Pons (tissue), 1 donor: ENCODE results near the gene HTRA2.
"Not testable (repeated sequence)": the region's sequence is repeated elsewhere in the genome, so short reads cannot be mapped to it uniquely, and the experiment has no call there.

Experiments
- DNase-seq: peaks from one replicate; pipeline ENCODE4 v3.0.0-alpha.2; 2016; ENCODE audit warnings: low spot score

The HTRA2 gene

GRCh38 chr2:74529357-74530238 is at the start of gene HTRA2, which contains the start of gene AUP1:
TSS of gene HTRA2 (plus strand) at chr2:74529933. CDS start at chr2:74530007, 74 bp downstream.
TSS of gene AUP1 (minus strand) at chr2:74529706. CDS start at chr2:74529629, 77 bp downstream.
- DNase-seq = peak; percentile 98

- no peak for DNase-seq
Observed at GRCh38 chr2:74481431-74481830, 48.3 kb upstream of the HTRA2 start.

GRCh38 chr2:74481961-74482800 is 47.6 kb upstream of the HTRA2 start:
- no peak for DNase-seq

- peak; percentile 98 for DNase-seq
Observed at GRCh38 chr2:74482801-74483674, 46.7 kb upstream of the HTRA2 start, which contains the start of the genes CCDC142 and TTC31. TSS of gene CCDC142 (minus strand) at chr2:74482998. CDS start at chr2:74482837, 161 bp downstream. TSS of gene TTC31 (plus strand) at chr2:74483081. CDS start at chr2:74483096, 15 bp downstream.

- not testable (repeated sequence) for DNase-seq
Observed at GRCh38 chr2:74483675-74484164, 46.0 kb upstream of the HTRA2 start.

GRCh38 chr2:74486141-74486540 is 43.6 kb upstream of the HTRA2 start:
- no peak for DNase-seq

GRCh38 chr2:74488643-74489481 is 40.9 kb upstream of the HTRA2 start:
- DNase-seq = no peak

- no peak for DNase-seq
Observed at GRCh38 chr2:74489906-74490305, 39.8 kb upstream of the HTRA2 start.

- no peak for DNase-seq
Observed at GRCh38 chr2:74491648-74492544, 37.8 kb upstream of the HTRA2 start.

GRCh38 chr2:74493546-74493945 is 36.2 kb upstream of the HTRA2 start:
- no peak for DNase-seq

- DNase-seq = no peak
Observed at GRCh38 chr2:74495440-74495839, 34.3 kb upstream of the HTRA2 start.

- DNase-seq = no peak
Observed at GRCh38 chr2:74496997-74497776, 32.5 kb upstream of the HTRA2 start.

GRCh38 chr2:74497777-74498499 is 31.8 kb upstream of the HTRA2 start:
- DNase-seq = no peak

- no peak for DNase-seq
Observed at GRCh38 chr2:74498500-74499266, 31.1 kb upstream of the HTRA2 start.

GRCh38 chr2:74499267-74499939 is 30.3 kb upstream of the HTRA2 start, which contains the start of gene LBX2:
TSS of gene LBX2 (minus strand) at chr2:74499603. CDS start at chr2:74499537, 66 bp downstream.
- no peak for DNase-seq

- no peak for DNase-seq
Observed at GRCh38 chr2:74499940-74500577, 29.7 kb upstream of the HTRA2 start.
